ENCODE data around the gene ZSWIM8.

- TF ChIP-seq EP300 (IDR thresholded peaks at IDR 0.05) (no peak), CTCF (IDR thresholded peaks at IDR 0.05) (no peak), REST (IDR thresholded peaks at IDR 0.05) (no peak), POLR2A (IDR thresholded peaks at IDR 0.05; ENCODE audit: low read length) (no peak), SMC3 (IDR thresholded peaks at IDR 0.05) (no peak), RCOR1 (IDR thresholded peaks at IDR 0.05; ENCODE audit: low read depth, low read length) (no peak), USF2 (IDR thresholded peaks at IDR 0.05) (no peak), CEBPB (IDR thresholded peaks at IDR 0.05) (no peak), MAX (IDR thresholded peaks at IDR 0.05) (no peak), JUN (IDR thresholded peaks at IDR 0.05) (no peak), HOXA7 (CRISPR knock-in tag; IDR thresholded peaks at IDR 0.05) (no peak), MAZ (IDR thresholded peaks at IDR 0.05; ENCODE audit: borderline replicate concordance, low read depth, low read length) (no peak)
Measured at GRCh38 chr10:73828161-73828560, 42.8 kb downstream of the ZSWIM8 start.
